ENCODE measurements around the gene VAMP5.
A peak's percentile ranks its signal among the peaks of the same experiment; 100 is the strongest.
"Not testable (repeated sequence)": the region's sequence is repeated elsewhere in the genome, so short reads cannot be mapped to it uniquely, and the experiment has no call there.

VAMP5 gene

DNA sequence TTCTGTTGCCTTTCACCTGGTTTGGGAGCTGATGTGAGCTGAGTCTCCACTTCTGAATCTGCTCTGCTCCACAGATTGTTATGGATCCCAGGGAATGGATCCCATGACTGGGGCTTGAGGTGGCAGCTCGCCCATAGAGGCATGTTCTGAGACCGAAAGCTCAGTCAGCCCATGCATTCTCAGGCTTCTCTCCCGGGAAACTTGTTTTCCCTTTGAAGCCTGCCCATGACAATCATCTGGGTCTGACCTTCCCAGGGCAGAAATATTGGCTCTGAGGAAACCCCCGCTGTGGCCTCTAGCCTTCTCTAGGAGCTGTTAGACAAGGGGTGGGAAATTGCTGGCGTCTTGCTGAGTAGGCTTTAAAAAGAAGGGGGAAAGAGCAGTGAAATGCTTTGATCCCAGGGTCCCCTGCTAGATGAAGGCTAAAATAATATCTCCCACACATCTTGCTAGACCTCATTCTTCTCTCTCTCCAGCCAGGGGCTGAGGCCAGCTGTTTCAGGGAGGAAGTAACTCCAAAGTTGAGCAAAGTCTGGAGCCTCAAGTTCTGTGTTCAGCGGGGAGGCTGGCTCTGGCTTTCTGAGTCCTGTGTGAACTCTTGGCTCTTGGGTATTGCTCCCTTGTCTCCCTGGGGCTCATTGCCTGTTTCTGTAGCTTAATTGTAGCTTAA is 4.8 kb upstream of the VAMP5 start:
- no peak overlapping the region for H3K4me3 ChIP-seq (ENCODE audit: low read length)
- DNase-seq (ENCODE audit: low read depth, low spot score): no peak

DNA sequence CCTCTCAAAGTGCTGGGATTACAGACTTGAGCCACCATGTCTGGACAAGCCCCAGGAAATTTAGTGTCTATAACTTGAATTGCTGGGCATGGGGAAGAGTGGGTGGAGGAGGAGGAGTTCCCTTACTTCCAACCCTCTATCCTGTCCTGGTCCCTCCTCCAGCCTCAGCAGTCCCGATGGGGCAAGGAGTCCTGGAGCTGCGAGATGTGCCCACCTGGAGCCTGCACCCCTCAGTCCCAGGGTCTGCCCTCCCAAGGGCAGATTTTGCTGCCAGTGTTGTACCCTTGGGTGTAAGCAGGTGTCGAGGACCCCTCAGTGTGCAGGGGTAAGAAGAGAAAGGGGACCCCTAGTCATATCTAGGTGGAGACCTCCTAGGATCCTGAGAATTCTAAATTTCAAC is 4.0 kb upstream of the VAMP5 start:
- no peak overlapping the region for H3K4me3 ChIP-seq (ENCODE audit: low read length)
- no peak for DNase-seq (ENCODE audit: low read depth, low spot score)

DNA sequence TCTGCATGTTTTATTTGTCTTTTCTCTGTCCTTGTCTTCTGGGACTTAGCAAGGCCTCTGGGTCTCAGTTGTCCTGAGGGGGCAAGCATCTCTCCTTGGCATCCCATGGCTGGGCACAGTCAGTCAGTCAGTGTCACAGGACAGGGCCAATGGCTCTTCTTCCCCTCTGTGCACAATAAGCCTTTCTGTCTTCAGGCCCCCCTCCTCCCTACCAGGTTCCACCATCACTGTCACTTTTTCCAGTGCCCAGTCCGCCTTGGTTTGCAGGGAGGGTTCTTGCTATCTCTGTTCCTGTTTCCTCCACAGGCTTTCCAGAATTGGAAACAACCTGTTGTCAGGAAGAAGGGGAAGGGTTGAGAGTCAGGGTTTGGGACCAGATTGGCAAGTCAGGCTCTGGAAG is 1.7 kb upstream of the VAMP5 start:
- DNase-seq (ENCODE audit: low read depth, low spot score): no peak
- no peak overlapping the region for H3K4me3 ChIP-seq (ENCODE audit: low read length)

DNA sequence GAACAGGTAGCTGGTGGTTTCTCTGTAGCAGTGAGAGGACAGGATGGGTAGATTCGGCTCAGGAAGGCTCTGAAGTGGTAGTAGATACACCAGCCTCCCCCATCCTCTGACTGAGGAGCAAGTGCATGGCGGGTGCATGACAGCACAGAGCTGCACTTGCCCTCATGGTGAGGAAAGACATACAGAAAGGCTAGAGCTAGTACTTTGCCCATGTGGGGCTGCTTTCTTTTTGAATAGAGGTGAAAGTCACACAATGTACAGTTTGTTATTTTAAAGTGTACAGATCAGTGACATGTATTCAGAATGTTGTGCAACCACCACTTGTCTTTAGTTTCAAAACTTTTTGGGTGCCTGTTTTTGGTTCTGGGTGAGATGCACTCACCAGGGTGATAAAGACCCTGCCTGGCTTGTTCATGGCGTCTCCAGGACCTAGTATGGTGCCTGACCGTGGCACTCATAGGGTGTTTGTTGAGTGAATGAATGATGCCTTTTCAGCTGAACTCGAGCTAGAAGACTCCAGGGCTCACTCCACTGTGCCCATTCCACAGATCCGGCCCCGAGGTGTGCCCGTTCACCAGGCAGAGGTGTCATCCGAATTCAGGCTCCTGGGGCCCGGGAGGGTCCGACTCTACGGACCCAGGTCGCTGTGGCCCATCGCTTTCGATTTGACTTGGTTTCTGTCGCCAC is 421 bp upstream of the VAMP5 start:
- H3K4me3 ChIP-seq (ENCODE audit: low read length): peak overlapping the region; percentile 78
- peak; percentile 43 for DNase-seq (ENCODE audit: low read depth, low spot score)

DNA sequence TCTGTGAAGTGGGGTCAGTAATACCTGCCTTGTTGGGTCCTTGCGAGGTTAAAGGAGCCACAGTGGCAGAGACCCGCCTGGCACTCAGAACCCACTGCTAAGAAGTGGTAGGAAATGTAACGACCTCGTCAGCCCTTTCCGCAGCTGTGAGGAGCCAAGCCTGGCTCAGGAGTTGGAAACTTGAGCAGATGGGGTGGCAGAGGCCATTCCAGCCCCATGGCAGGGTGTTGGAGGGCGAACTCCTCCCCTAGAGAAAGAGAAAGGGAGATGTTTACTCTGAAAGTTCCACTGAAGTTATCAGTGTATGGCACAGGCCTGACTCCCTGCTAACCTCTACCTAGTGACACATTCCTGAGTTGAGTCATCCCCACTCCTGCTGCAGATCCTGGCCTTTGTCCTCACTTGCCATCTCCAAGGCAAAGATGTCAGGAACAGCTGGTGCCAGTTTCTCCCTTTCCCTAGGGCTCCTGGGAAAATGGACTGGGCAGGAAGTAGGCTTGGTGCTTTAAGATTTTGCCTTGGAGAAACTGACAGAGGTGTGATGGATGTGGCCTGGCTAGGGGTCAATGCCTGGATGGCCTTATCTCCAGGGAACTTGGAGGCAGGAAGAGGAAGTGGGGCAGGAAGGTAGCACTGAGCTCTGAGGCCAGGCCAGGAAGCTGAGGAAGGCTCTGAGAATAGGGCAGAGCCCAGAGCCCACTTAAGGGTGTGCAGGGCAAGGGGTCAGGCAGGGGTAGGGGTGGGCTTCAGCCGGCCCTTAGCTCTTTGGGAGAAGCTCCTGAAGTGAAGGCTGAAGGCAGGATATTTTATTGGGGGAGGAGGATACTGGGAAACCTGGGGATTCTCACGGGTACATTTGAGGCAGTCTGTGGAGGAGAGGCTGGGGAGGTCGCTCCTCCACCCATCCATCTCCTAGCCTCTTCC is 888 bp downstream of the VAMP5 start:
- H3K4me3 ChIP-seq (ENCODE audit: low read length): peak overlapping the region; percentile 78
- DNase-seq (ENCODE audit: low read depth, low spot score): no peak

DNA sequence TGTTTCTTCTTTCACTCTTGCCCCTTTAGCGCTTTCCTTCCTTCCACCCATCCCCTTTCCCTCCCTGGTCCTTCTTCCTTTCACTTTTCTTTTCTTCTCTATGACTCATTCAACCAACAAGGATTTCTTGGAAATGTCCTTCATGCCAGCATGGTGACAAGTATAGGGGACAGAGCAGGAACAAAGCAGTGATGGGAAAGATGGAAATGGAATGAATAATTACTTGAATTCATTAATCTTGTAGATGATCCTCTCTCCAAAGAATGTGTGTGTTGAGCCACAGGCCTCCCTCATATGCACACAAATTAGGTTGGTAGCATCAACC is 1.5 kb downstream of the VAMP5 start:
- DNase-seq (ENCODE audit: low read depth, low spot score): no peak
- peak overlapping the region; percentile 78 for H3K4me3 ChIP-seq (ENCODE audit: low read length)

DNA sequence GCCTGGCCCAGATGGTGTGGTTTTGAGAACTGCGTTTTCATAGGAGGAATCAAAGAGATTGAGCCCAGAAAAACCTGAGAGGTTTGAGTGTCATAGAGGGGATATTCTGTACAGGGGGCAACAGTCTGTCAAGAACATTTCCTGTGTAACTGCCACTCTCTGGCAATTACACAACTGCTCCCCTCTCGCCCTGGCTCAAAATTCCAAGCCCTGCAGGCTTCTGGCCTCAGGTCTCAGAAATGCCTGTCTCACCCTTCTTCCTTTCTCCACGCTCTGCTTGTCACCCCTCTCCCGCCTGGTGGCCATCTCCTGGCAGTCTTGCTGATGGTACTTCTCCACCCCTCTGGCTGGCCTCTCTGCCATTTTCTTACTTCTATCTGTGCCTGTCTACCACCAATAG is 4.0 kb downstream of the VAMP5 start:
- peak; percentile 36 for DNase-seq (ENCODE audit: low read depth, low spot score)
- no peak overlapping the region for H3K4me3 ChIP-seq (ENCODE audit: low read length)

DNA sequence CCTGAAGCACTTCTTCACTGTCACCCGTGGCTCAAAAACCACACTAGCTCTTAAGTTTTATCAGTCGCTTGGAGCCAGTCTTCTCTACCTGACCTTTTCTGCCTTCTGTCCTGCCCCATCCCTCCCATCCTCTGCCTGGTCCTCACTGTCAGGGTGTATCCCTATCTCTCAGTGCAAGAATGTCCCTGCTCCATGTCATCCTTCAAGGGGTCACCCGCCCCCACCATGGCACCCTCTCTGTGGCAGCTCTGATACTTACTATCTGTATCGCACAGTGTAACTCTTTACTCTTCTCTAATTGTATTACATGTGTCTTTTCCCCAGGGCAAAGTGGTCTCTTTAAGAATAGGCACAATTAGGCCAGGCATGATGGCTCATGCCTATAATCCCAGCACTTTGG is 4.4 kb downstream of the VAMP5 start:
- no peak overlapping the region for H3K4me3 ChIP-seq (ENCODE audit: low read length)
- no peak for DNase-seq (ENCODE audit: low read depth, low spot score)

DNA sequence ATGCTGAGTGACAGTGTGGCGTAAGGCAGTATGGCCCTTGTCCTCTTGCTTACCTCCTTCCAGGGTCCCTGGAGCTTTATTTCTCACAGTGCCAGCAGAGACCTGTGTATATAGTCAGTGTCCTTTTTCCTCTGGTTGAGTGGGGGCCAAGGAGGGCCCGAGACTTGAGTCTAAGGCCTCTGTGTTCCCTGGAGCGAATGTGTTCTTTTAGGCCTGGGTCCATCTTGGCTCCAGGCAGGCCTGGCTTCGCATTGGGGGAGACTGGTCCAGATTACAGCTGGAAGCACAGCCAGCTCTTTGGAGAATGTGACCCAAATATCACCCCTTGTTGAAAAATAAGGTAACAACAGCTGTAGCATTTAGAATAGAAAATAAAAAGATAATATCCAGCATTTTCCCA is 5.0 kb downstream of the VAMP5 start:
- H3K4me3 ChIP-seq (ENCODE audit: low read length): no peak overlapping the region
- DNase-seq (ENCODE audit: low read depth, low spot score): no peak

DNA sequence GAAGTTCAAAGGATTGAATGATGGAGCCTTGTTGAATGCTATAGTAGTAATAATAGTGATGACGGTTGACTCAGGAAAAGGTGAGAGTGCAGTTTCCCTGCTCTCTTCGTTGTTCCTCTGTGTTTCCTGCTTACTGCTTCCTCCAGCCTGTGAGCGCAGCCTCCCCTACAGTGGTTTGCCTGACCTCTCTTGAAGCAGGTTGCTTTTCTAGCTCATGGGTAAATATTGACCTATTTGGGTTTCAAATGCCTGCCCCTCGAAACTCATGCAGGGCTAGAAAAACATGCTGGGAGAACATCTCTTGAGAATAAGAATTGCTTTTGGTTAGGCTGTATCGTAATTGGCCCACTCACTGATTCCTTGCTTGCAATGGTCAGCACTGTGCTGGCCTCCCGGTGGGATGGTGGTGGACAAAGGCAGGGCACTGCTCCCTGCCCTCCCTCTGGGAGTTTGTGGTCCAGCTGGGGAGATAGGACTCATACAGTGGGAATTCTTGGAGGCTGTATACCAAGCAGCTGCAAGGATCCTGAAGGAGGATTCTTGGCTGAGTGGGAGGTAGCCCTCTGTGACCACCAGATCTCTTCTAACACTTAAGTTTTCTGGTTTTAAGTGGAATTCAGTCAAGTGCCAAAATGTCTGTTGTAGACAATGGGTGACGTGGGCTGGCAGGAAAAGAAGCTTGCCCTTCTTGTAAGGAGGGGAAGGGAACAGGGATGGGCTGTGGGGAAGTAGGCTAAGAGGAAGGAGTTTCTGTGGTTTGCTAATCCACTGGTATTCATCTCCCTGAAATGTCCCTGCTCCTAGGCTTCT is 6.0 kb downstream of the VAMP5 start:
- no peak overlapping the region for H3K4me3 ChIP-seq (ENCODE audit: low read length)
- no peak for DNase-seq (ENCODE audit: low read depth, low spot score)

DNA sequence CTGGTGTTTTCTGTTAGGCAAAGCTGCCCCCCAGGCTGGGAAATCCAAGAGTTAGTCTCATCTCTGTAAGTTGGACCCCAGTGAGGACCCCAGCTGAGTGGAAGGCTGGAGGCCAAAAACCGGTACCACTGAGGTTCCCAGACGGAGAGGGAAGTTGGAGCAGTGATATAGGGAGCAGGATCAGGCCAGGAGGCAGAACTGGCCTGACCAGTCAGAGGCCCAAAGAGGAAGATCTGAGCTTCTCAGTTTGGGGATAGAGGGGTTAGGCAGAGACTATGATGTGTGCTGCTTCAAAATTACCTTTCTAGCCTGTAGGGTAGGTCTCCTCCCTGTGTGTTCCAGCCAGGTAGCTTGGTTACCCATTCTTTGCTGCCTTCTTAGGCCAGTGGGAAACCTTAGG is 6.7 kb downstream of the VAMP5 start:
- no peak overlapping the region for H3K4me3 ChIP-seq (ENCODE audit: low read length)
- DNase-seq (ENCODE audit: low read depth, low spot score): no peak

DNA sequence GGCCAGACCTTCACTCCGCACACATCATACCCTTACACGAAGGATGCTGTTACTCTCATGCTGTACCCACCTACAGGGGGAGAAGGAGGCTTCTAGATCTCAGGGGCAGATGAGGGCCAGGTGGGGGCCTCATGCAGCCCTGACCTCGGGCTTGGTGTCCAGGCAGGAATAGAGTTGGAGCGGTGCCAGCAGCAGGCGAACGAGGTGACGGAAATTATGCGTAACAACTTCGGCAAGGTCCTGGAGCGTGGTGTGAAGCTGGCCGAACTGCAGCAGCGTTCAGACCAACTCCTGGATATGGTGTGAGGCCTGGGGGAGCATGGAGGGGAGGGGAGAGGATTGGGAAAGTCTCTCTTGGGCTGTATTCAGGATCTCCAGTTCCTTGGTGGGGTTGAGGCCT is 7.3 kb downstream of the VAMP5 start:
- H3K4me3 ChIP-seq (ENCODE audit: low read length): no peak overlapping the region
- DNase-seq (ENCODE audit: low read depth, low spot score): no peak

DNA sequence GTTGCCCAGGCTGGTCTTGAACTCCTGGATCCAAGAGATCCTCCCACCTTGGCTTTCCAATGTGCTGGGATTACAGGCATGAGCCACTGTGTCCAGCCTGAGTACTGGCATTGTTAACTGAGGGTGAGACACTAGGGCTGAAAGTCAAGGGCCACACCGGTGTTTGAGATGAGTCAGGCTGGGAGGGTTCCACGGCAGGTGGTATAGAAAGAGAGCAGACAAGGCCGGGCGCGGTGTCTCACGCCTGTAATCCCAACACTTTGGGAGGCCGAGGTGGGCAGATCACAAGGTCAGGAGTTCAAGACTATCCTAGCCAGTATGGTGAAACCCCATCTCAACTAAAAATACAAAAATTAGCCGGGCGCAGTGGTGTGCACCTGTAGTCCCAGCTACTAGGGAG is 8.1 kb downstream of the VAMP5 start:
- not testable (repeated sequence) for H3K4me3 ChIP-seq (ENCODE audit: low read length); DNase-seq (ENCODE audit: low read depth, low spot score)

DNA sequence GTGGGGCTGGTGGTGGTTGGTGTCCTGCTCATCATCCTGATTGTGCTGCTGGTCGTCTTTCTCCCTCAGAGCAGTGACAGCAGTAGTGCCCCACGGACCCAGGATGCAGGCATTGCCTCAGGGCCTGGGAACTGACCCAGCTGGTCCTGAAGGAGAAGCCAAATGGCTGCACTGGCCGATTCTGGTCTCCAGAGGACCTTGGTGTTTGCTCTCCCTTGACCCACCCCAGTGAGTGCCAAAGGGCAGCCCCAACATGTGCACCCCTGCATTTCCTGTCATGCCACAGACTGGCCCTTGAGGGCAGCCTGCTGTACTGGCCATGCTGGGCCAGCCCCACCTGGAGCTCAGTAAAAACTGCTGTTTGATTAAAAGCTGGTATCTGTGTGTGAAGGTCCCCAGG is 8.8 kb downstream of the VAMP5 start:
- DNase-seq (ENCODE audit: low read depth, low spot score): no peak
- H3K4me3 ChIP-seq (ENCODE audit: low read length): no peak overlapping the region

DNA sequence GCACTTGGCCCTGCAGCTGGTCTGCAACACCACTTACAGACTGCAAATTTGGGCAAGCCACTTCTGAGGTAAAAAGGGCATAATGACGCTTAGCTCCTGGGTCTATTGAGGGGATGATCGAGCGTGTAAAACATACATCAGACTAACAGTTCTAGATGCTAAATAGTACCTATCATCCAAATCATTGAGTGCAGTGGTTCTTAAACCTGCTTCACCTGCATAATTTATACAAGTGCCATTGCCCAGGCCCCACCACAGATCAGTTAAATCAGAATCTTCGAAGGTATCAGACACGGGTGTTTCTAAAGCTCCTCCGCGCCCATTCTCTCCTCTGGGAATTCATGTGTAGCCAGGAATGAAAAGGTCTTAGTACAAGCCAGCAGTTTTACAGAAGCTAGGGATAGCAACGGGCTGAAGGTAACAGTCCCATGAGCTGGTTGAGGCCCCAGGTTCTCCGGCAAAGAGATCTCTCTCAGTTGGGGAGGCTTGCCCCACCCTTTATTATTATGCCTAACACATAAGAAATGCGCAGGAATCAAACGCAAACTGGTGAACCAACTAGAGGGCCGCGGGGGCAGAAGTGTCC is 10.6 kb downstream of the VAMP5 start:
- DNase-seq (ENCODE audit: low read depth, low spot score): no peak

DNA sequence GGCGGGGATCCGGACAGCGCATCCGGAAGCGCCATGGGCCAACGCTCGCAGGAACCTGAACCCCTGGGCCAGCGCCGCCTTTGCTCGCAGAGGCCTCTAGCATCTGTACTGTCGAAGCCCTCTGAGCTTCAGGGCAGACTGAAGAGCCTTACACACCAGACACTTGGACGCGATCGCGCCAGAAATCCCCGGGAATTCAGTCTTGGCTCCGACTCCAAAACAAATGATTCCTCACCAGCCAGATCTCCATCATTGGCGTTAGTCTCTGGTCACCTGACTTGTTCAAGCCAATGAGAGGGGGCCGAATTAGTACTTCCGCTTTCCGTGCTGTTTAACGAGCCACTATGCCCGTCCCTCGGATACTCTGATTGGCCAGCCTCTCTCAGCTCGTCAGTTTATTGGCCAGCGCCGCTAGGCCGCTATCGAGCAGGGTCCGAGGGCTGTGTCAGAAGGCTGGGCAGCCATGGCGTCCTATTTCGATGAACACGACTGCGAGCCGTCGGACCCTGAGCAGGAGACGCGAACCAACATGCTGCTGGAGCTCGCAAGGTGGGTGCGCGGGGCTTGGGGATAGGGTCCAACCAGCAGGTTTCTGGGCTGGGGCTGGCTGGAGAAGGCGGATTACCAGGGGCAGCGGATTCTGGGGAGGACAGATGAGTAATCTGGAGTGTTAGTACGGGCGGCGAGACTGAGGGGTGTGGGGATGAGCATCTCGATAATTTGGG is 11.2 kb downstream of the VAMP5 start, which contains the start of gene RNF181:
Gene RNF181, plus strand, starts transcription at position 445 of the 725 bp plus-strand sequence. Its CDS starts 19 bp downstream, at position 464.
- H3K4me3 ChIP-seq (ENCODE audit: low read length): peak within 1 kb of the TSS; percentile 98
- peak; percentile 96 for DNase-seq (ENCODE audit: low read depth, low spot score)

More for the DNA sequence above, 10.6 kb downstream of the VAMP5 start:
- peak overlapping the region; percentile 98 for H3K4me3 ChIP-seq (ENCODE audit: low read length)

DNA sequence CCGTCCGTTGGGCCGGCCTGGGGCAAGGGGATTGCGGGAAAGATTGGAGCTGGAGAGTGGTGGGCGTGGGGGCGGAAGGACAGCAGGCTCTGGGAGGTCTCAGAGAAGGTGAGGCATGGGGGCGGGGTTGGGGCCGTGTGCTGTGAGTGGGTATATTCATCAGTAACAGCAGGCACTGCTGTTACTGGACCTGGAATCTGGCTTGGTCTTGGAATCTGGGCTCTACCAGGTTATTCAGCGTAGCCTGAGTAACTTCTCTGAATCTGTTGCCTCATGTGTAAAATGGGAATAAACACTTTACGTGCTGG is 11.7 kb downstream of the VAMP5 start:
- DNase-seq (ENCODE audit: low read depth, low spot score): no peak
- H3K4me3 ChIP-seq (ENCODE audit: low read length): peak overlapping the region; percentile 98

DNA sequence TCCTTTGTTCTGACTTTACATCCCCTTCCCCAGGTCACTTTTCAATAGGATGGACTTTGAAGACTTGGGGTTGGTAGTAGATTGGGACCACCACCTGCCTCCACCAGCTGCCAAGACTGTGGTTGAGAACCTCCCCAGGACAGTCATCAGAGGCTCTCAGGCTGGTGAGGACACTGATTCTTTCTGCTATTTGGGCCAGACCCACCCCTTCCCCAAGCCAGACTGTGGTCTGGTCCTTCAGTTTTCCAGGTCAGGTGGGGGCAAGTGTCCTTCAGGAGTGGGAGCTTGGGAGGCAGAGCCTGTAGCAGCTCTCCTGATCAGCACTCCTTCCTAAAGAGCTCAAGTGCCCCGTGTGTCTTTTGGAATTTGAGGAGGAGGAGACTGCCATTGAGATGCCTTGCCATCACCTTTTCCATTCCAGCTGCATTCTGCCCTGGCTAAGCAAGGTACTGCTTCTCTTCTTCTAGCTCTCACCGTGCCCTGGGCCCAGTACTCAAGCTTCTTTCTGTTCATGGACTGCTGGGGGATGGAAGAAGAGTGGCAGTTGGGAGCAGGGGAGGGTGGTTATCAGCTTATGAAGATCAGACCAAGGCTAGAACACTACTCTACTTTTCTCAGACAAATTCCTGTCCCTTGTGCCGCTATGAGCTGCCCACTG is 12.4 kb downstream of the VAMP5 start:
- DNase-seq (ENCODE audit: low read depth, low spot score): no peak
- H3K4me3 ChIP-seq (ENCODE audit: low read length): peak overlapping the region; percentile 98

Data from Jurkat, Clone E6-1 (cell line).